Sciatic nerve (tissue), 2 donors: ENCODE data around the gene CEP128. TPM values are rescaled to one million over a fixed set of nuclear protein-coding genes. Genes with fewer than 3 reads are reported as not detected.
"Not testable (repeated sequence)": the region's sequence is repeated elsewhere in the genome, so short reads cannot be mapped to it uniquely, and the experiment has no call there.

ENCODE experiments used
- ATAC-seq: fragments of 200-7000 bp; cut with Tn5 transposase; one replicate; pipeline ENCODE4 v1.9.1; 2020; ENCODE audit warnings: mild to moderate bottlenecking, moderate library complexity
- DNase-seq: peaks from one replicate; pipeline ENCODE4 v3.0.0-alpha.2; 2020; ENCODE audit warnings: low spot score
- intact Hi-C: fragments of 100-400 bp; cut with DNase I; formaldehyde crosslinking; loops from one replicate; pipeline ENCODE4 v1.14.2; 2022
- total RNA-seq: library from RNA; stranded (reverse); fragmentation: NEBNext Ultra II Directional; extraction: Animal tissue kit (Norgen Biotek cat#: 25700); gene quantifications from one replicate; pipeline ENCODE4 v1.2.1, GENCODE V29; 2021
- donor health status: DM: no; HTN: no; CAD: no.
- donor health status: DM: no; HTN: no; CAD: no.

Gene CEP128
- total RNA-seq, 1 donor from 2014 or later, result 14.5 TPM

GRCh38 chr14:80919622-80920021 lies 21.9 kb downstream of the CEP128 start:
- DNase-seq (no peak), ATAC-seq (no peak)
- intact Hi-C loops, result no loop called here

DNA sequence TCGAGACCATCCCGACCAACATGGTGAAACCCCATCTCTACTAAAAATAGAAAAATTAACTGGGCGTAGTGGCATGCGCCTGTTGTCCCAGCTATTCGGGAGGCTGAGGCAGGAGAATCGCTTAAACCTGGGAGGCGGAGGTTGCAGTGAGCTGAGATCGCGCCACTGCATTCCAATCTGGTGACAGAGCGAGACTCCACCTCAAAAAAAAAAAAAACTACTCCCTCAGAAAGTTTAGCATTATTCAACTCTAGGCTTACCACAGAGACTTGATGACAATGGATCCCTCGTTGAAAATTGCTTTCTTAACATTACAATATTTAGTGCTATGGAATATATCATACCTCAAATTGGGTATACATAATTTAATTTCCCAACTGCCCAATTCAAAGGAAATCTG lies 29.5 kb downstream of the CEP128 start:
- DNase-seq, intact Hi-C loops, ATAC-seq: not testable (repeated sequence)

DNA sequence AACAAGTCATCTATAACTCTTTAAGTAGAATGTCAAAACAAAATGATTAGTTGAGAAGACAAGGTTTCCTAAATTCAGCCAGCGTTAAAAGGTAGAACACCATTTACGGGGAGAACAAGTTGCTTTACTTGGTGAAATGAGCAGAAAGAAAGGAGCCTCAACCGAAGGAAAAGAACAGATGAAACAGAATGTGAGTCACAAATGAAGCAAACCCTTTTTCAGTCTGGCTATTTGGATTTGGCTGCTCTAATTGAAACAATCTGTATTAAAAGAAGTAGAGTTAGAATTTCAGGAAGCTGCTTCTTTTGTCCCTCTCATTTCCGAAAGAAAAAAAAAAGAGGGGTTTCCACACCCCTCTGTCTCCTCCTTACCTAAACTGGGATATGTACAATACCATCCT lies 34.6 kb downstream of the CEP128 start:
- DNase-seq (no peak), ATAC-seq (no peak)
- intact Hi-C loops, result no loop called here

DNA sequence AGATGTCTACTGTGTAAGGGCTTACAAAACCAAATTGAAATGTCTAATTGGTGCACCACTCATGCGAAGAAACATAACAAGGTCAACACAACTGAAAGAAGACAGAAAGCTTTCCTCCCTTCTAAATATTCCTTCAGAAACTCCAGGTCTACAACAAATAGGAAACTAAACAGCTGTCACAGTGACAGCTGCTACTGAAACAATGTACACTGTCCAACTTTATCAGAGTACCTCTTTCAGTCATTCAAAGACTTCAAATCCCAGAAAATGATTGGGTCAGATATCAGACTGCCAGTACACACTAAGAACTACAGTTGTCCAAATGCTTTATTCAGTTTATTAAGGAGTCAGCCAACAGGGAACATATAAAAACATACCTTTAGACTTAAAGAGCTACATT lies 35.2 kb downstream of the CEP128 start:
- DNase-seq (no peak), ATAC-seq (no peak)
- intact Hi-C loops, result no loop called here

GRCh38 chr14:80902608-80903007 lies 38.9 kb downstream of the CEP128 start:
- intact Hi-C loops, result no loop called here
- no peak for ATAC-seq
- no peak for DNase-seq

- DNase-seq (no peak), ATAC-seq (no peak)
- intact Hi-C loops, result no loop called here
Observed at GRCh38 chr14:80901822-80902221, 39.7 kb downstream of the CEP128 start.

GRCh38 chr14:80901260-80901659 lies 40.3 kb downstream of the CEP128 start:
- intact Hi-C loops, result no loop called here
- no peak for ATAC-seq
- no peak for DNase-seq

DNA sequence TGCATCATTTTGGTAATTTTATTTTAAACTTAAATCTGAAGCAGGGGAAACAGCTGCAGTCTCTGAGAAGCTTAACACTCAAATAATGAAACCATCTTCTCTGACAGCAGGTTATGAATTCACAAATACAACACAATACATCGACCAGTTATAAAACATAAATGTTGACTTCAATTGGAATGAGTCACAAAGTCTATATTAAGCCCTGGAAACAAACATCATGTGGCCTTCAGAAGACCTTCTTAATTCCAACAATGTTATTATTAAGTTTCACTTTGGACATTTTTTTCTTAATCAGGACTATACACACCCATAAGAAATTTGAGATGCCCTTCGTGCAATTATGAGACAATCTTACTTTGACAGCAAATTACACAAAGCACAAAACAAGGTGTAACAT lies 68.9 kb downstream of the CEP128 start:
- no peak for ATAC-seq
- intact Hi-C loops, result no loop called here

DNA sequence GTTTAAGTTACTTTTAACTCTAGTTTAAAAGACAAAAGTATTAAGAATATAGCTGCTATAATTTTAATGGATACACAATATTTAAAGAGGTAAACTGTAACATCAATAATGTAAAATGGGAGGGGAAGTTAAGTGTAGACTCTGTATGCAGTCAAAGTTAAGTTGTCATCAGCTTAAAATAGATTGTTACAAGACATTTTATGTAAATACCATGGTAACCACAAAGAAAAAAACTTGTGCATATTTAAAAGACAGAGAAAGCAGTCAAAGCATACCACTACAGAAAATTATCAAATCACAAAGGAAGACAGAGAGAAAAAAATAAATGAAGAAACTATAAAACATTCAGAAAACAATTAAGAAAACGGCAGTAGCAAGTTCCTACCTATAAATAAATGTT lies 73.3 kb downstream of the CEP128 start:
- no peak for DNase-seq
- ATAC-seq, result no peak
- intact Hi-C loops, result no loop called here

More for the DNA sequence above, 68.9 kb downstream of the CEP128 start:
- no peak for DNase-seq

DNA sequence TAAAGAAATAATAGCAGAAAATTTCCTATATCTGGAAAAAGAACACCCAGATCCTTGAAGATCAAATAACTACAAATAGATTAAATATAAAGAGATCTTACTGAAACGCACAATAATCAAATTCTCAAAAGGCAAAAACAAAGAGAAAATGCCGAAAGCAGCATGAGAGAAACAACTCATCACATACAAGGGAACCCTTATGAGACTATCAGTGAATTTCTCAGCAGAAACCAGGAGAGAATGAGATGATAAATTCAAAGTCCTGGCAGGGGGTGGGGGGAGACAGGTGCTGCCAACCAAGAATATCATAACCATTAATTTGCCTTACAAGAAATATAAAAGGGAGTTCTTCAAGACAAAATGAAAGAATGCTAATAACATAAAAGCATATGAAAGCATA lies 73.7 kb downstream of the CEP128 start:
- intact Hi-C loops, result no loop called here
- no peak for ATAC-seq
- DNase-seq, result no peak

GRCh38 chr14:80867091-80867490 lies 74.4 kb downstream of the CEP128 start:
- DNase-seq (no peak), ATAC-seq (no peak)
- intact Hi-C loops, result no loop called here

- DNase-seq, result no peak
- ATAC-seq, result no peak
- intact Hi-C loops, result no loop called here
Observed at GRCh38 chr14:80865565-80865964, 76.0 kb downstream of the CEP128 start.

GRCh38 chr14:80862983-80863382 lies 78.6 kb downstream of the CEP128 start:
- ATAC-seq (no peak), DNase-seq (no peak)
- intact Hi-C loops, result no loop called here

DNA sequence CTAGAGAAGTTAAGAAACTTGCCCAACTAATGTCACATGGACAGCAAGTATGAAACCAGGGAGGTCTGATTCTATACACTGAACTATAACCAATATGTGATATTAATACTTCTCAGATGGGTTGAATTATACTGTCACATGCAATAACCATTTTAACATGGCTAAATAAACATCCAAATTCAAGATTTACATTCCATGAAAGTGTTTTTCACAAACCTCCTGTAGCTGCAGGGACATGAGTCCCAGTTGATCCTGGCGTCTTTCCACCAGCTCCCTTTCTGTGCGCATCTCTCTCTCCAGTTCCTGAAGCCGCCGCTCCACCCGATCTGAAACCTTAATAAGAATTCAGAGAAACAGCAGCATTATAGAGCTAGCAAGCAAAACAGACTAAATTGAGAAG lies 79.0 kb downstream of the CEP128 start:
- intact Hi-C loops, result no loop called here
- DNase-seq (no peak), ATAC-seq (no peak)

GRCh38 chr14:80850197-80850814 lies 91.2 kb downstream of the CEP128 start:
- intact Hi-C loops, result no loop called here
- peak; percentile 71 for ATAC-seq
- no peak for DNase-seq

DNA sequence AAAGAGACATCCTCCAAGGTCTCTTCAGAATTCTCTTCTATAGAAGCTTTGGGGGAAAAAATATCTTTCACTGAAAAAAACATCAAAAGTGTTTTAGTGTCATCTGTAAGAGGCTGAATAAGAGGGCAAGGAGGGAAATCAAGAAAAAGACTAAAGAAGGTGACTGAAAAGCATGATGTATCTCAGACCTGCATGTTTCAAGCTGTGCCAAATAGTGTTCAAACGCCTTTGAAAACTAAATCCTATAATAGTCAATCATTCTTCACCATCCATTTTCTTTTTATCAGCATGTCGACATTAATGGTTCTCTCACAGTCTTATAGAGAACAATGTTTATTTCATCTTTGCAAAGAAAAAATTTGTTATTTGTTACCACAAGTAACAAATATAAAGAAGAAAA lies 94.5 kb downstream of the CEP128 start:
- intact Hi-C loops, result loop anchor here (10.0 kb wide), 2 partner anchors 792 to 1882 kb away; no protein-coding TSS in a partner anchor
- ATAC-seq (no peak), DNase-seq (no peak)

DNA sequence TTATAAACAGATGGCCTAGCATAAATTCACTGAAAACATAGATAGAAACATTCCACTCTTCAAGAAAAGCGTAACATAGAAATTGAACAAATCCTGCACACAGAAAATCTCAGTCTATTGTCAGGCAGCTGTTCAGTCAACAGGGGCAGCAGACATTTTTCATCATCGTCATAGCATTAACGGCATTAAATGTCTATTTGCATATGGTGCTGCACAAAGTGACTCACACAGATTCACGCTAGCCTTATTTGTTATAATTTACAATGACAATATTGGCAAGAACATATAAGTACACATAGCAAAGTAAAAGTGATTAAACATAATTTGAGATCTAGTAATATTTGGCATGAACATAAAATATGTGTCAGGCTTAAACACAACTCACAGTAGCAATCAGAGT lies 95.7 kb downstream of the CEP128 start:
- DNase-seq, result no peak
- ATAC-seq, result no peak
- intact Hi-C loops, result loop anchor here (10.0 kb wide), 2 partner anchors 791 to 1881 kb away; no protein-coding TSS in a partner anchor

DNA sequence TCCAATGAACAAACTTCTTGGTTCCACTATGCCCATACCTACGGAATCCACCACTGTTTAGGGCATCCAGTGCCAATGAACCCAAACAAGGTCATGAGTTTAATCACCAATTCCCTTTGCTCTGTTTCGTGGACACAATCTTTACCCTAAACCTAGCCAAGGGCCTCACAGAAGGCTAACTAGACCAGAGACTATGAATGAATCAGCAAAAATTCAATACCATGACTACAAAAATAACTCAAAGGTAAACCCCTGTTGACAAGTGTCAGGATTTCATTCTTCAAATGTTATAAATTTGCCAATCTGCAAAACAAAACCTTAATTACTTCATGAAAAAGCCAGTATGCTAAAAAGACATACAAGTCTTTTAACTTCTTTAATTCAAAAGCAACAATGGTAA lies 96.7 kb downstream of the CEP128 start:
- intact Hi-C loops, result loop anchor here (10.0 kb wide), 2 partner anchors 790 to 1880 kb away; no protein-coding TSS in a partner anchor
- DNase-seq (no peak), ATAC-seq (no peak)

GRCh38 chr14:80839743-80840142 lies 101.8 kb downstream of the CEP128 start:
- ATAC-seq (no peak), DNase-seq (no peak)
- intact Hi-C loops, result loop anchor here (10.0 kb wide), 2 partner anchors 785 to 1875 kb away; no protein-coding TSS in a partner anchor

GRCh38 chr14:80809663-80810062 lies 131.9 kb downstream of the CEP128 start:
- DNase-seq, result no peak
- intact Hi-C loops, result no loop called here
- ATAC-seq, result no peak

DNA sequence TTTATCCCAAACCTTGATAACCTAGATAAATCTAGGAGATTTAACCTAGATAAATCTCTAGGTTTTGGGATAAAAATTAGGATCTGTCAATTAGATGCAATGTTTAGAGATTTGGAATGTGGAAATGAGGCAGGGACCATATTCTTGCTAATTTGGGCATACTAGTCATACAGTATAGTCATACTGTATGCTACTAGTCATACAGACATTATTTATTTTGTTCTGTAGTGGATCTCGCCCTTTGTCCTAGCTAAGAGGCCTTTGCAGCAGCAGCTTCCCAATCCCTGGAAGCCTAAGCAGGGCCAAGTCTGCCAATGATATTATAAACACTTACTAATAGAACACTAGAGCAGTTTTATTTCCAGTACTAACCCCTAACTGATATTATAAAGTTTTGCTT lies 136.4 kb downstream of the CEP128 start:
- intact Hi-C loops, result no loop called here
- DNase-seq (no peak), ATAC-seq (no peak)
